Measurements from ENCODE around the gene IGSF1.

The IGSF1 gene

GRCh38 chrX:131322651-131323050 lies 33.5 kb upstream of the IGSF1 start:
- Histone ChIP-seq H3K4me1 (ENCODE audit: low read length) (peaks cover 8% of the 10 kb centered on the region), H3K9ac (ENCODE audit: low read length) (no peak overlapping the region), H3K4me3 (ENCODE audit: low read length) (no peak overlapping the region), H3K36me3 (replicated peaks; ENCODE audit: low read depth, low read length) (no peaks in the 10 kb centered on the region), H3K27ac (ENCODE audit: low read length) (no peak overlapping the region), H3K9me3 (ENCODE audit: insufficient read depth, low read length) (no peaks in the 10 kb centered on the region), H3K79me2 (ENCODE audit: low read length) (no peaks in the 10 kb centered on the region), H2AFZ (ENCODE audit: low read depth, low read length) (no peak overlapping the region), H3K27me3 (ENCODE audit: low read depth, low read length) (no peaks in the 10 kb centered on the region), H4K20me1 (ENCODE audit: insufficient read depth, low read length) (no peaks in the 10 kb centered on the region), H3K4me2 (ENCODE audit: low read length) (no peak overlapping the region)
- TF ChIP-seq CTCF (IDR thresholded peaks at IDR 0.05; ENCODE audit: low read depth, low read length) = no peak
- TF ChIP-seq EZH2phosphoT487 (IDR thresholded peaks at IDR 0.05; ENCODE audit: low read depth) = no peak

GRCh38 chrX:131317326-131317725 lies 28.2 kb upstream of the IGSF1 start:
- Histone ChIP-seq H3K79me2 (ENCODE audit: low read length) (no peaks in the 10 kb centered on the region), H3K9me3 (ENCODE audit: insufficient read depth, low read length) (no peaks in the 10 kb centered on the region), H3K27me3 (ENCODE audit: low read depth, low read length) (no peaks in the 10 kb centered on the region), H4K20me1 (ENCODE audit: insufficient read depth, low read length) (no peaks in the 10 kb centered on the region), H2AFZ (ENCODE audit: low read depth, low read length) (no peak overlapping the region), H3K4me3 (ENCODE audit: low read length) (no peak overlapping the region), H3K9ac (ENCODE audit: low read length) (no peak overlapping the region), H3K36me3 (replicated peaks; ENCODE audit: low read depth, low read length) (no peaks in the 10 kb centered on the region), H3K4me1 (ENCODE audit: low read length) (peaks cover 8% of the 10 kb centered on the region), H3K27ac (ENCODE audit: low read length) (no peak overlapping the region), H3K4me2 (ENCODE audit: low read length) (no peak overlapping the region)
- no peak for TF ChIP-seq CTCF (IDR thresholded peaks at IDR 0.05; ENCODE audit: low read depth, low read length)
- no peak for TF ChIP-seq EZH2phosphoT487 (IDR thresholded peaks at IDR 0.05; ENCODE audit: low read depth)

DNA sequence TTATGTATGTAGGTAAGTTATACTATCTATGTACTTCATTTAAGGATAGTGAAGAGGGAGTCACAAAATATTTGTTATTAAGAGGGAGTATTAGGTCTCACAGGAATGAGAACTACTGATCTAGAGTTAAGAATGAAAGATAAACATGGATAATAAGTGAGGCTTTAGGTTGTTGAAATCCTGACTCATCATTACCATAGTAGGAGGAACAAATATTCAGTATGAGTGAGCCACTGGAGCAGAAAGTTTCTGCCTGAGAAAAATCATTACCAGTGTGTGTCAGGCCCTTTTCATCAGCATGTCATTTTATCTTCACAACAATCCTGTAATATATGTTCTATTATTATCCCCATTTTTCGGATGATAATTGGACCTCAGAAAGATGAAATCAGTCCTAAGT lies 27.2 kb upstream of the IGSF1 start:
- no peak overlapping the region for H2AFZ ChIP-seq (ENCODE audit: low read depth, low read length)

DNA sequence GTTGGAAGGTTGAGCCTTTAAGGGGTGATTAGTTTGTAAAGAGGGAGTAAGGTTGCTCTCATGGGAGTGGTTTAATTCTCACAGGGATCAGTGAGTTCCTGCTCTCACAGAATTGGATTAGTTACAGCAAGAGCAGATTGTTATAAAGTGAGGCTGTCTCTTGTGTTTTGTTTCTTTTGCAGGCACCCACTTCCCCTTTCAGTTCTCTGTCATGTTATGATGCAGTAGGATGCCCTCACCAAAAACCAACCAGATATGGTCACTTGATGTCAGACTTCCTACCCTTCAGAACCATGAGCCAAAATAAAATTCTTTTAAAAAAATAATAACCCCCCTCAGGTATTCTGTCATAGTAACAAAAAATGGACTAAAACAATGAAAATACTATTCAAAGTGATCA lies 19.9 kb upstream of the IGSF1 start:
- Histone ChIP-seq H3K4me2 (ENCODE audit: low read length) (no peak overlapping the region), H3K9ac (ENCODE audit: low read length) (no peak overlapping the region), H4K20me1 (ENCODE audit: insufficient read depth, low read length) (no peaks in the 10 kb centered on the region), H3K79me2 (ENCODE audit: low read length) (no peaks in the 10 kb centered on the region), H3K9me3 (ENCODE audit: insufficient read depth, low read length) (no peaks in the 10 kb centered on the region), H3K4me3 (ENCODE audit: low read length) (no peak overlapping the region), H3K4me1 (ENCODE audit: low read length) (peaks cover 10% of the 10 kb centered on the region), H3K27me3 (ENCODE audit: low read depth, low read length) (no peaks in the 10 kb centered on the region), H2AFZ (ENCODE audit: low read depth, low read length) (no peak overlapping the region), H3K36me3 (replicated peaks; ENCODE audit: low read depth, low read length) (no peaks in the 10 kb centered on the region), H3K27ac (ENCODE audit: low read length) (no peak overlapping the region)
- no peak for TF ChIP-seq CTCF (IDR thresholded peaks at IDR 0.05; ENCODE audit: low read depth, low read length)
- no peak for TF ChIP-seq EZH2phosphoT487 (IDR thresholded peaks at IDR 0.05; ENCODE audit: low read depth)

More for the DNA sequence above, 27.2 kb upstream of the IGSF1 start:
- H3K27ac ChIP-seq (ENCODE audit: low read length) = no peak overlapping the region
- H3K4me2 ChIP-seq (ENCODE audit: low read length) = no peak overlapping the region
- H3K9ac ChIP-seq (ENCODE audit: low read length) = no peak overlapping the region
- H3K4me3 ChIP-seq (ENCODE audit: low read length) = no peak overlapping the region
- H3K9me3 ChIP-seq (ENCODE audit: insufficient read depth, low read length) = no peaks in the 10 kb centered on the region
- TF ChIP-seq CTCF (IDR thresholded peaks at IDR 0.05; ENCODE audit: low read depth, low read length) (no peak), EZH2phosphoT487 (IDR thresholded peaks at IDR 0.05; ENCODE audit: low read depth) (no peak)
- no peaks in the 10 kb centered on the region for H3K36me3 ChIP-seq (replicated peaks; ENCODE audit: low read depth, low read length)
- H3K79me2 ChIP-seq (ENCODE audit: low read length) = no peaks in the 10 kb centered on the region
- H4K20me1 ChIP-seq (ENCODE audit: insufficient read depth, low read length) = no peaks in the 10 kb centered on the region
- H3K27me3 ChIP-seq (ENCODE audit: low read depth, low read length) = no peaks in the 10 kb centered on the region
- H3K4me1 ChIP-seq (ENCODE audit: low read length) = peaks cover 8% of the 10 kb centered on the region
